ENCODE measurements around the gene TMCC3. TPM values are rescaled to one million over a fixed set of nuclear protein-coding genes. Genes with fewer than 3 reads are reported as not detected.
"Not testable (repeated sequence)": the region's sequence is repeated elsewhere in the genome, so short reads cannot be mapped to it uniquely, and the experiment has no call there.

Gene TMCC3
- total RNA-seq, 1 experiment from 2014 or later = 1.9 TPM

- Mint-ChIP-seq H3K36me3 (ENCODE audit: insufficient read depth, unreplicated experiment) (no peaks in the 10 kb centered on the region), H3K4me3 (ENCODE audit: unreplicated experiment) (no peak overlapping the region), H3K4me1 (ENCODE audit: insufficient read depth, unreplicated experiment) (peaks cover 5% of the 10 kb centered on the region), H3K27me3 (ENCODE audit: insufficient read depth, unreplicated experiment) (no peaks in the 10 kb centered on the region), H3K27ac (ENCODE audit: low read depth, unreplicated experiment) (no peak overlapping the region), H3K9me3 (ENCODE audit: unreplicated experiment) (no peaks in the 10 kb centered on the region)
- TSS peak; percentile 27 for BruUV-seq (replicated peaks)
- ChIA-PET CTCF (interaction anchor here (0.6 to 0.8 kb wide), 3 partner anchors 9 to 1524 kb away, joined by 3 read pairs; no protein-coding TSS in a partner anchor), POLR2A (interaction anchor here (0.6 to 1.9 kb wide), 7 partner anchors 22 to 229 kb away, joined by 3 to 16 read pairs (median 3); no protein-coding TSS in a partner anchor)
- TF ChIP-seq, protein P1, sequence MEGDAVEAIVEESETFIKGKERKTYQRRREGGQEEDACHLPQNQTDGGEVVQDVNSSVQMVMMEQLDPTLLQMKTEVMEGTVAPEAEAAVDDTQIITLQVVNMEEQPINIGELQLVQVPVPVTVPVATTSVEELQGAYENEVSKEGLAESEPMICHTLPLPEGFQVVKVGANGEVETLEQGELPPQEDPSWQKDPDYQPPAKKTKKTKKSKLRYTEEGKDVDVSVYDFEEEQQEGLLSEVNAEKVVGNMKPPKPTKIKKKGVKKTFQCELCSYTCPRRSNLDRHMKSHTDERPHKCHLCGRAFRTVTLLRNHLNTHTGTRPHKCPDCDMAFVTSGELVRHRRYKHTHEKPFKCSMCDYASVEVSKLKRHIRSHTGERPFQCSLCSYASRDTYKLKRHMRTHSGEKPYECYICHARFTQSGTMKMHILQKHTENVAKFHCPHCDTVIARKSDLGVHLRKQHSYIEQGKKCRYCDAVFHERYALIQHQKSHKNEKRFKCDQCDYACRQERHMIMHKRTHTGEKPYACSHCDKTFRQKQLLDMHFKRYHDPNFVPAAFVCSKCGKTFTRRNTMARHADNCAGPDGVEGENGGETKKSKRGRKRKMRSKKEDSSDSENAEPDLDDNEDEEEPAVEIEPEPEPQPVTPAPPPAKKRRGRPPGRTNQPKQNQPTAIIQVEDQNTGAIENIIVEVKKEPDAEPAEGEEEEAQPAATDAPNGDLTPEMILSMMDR (IDR thresholded peaks at IDR 0.05; ENCODE audit: unreplicated experiment) = no peak
- intact Hi-C loops (cut with micrococcal nuclease) = loop anchor here (1.0 kb wide), 1 partner anchor 29 kb away; no protein-coding TSS in a partner anchor
- DNase-seq (ENCODE audit: unreplicated experiment) = peak; percentile 88
Measured at GRCh38 chr12:94615260-94616181, 34.8 kb downstream of the TMCC3 start.

- intact Hi-C loops (cut with micrococcal nuclease) = no loop called here
- TF ChIP-seq, protein P1 (IDR thresholded peaks at IDR 0.05; ENCODE audit: unreplicated experiment) = no peak
- no peak overlapping the region for H3K27ac Mint-ChIP-seq (ENCODE audit: low read depth, unreplicated experiment)
- BruUV-seq (replicated peaks) = no TSS peak
- ChIA-PET POLR2A (interaction anchor here (1.9 kb wide), 1 partner anchor 53 kb away, joined by 16 read pairs; no protein-coding TSS in a partner anchor), CTCF (interaction anchor here (0.7 to 1.0 kb wide), 3 partner anchors 10 to 1523 kb away, joined by 3 to 4 read pairs (median 3); no protein-coding TSS in a partner anchor)
- no peaks in the 10 kb centered on the region for H3K36me3 Mint-ChIP-seq (ENCODE audit: insufficient read depth, unreplicated experiment)
- no peaks in the 10 kb centered on the region for H3K9me3 Mint-ChIP-seq (ENCODE audit: unreplicated experiment)
- no peak for DNase-seq (ENCODE audit: unreplicated experiment)
- no peak overlapping the region for H3K4me3 Mint-ChIP-seq (ENCODE audit: unreplicated experiment)
- H3K4me1 Mint-ChIP-seq (ENCODE audit: insufficient read depth, unreplicated experiment) = peaks cover 5% of the 10 kb centered on the region
- no peaks in the 10 kb centered on the region for H3K27me3 Mint-ChIP-seq (ENCODE audit: insufficient read depth, unreplicated experiment)
Measured at GRCh38 chr12:94614288-94614721, 36.1 kb downstream of the TMCC3 start.

DNA sequence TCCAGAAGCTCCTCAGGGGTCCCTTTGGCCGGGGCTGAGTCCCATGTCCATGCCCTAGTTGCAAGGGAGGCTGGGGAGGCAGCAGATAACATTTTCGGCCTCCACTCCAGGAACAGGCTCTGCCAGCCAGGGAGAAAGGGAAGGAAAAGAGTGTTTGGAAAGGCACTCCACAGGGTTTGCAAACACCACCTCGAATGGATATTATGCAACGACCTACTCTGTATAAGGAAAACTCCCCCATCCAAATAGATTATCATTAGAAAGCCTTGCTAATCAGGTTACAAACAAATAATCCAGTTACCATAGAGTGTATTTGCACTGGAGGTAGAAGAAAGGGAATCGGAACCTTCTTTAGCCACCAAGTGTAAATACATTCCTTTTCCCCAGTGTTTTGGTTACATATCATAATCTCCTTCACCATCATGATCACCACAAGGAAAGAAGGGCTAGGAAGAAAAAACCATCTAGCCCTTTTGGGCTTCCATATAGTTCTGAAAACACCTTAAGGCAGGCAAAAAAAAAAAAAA is 40.4 kb downstream of the TMCC3 start:
- DNase-seq (ENCODE audit: unreplicated experiment) = no peak
- POLR2A ChIA-PET = no interaction called here

DNA sequence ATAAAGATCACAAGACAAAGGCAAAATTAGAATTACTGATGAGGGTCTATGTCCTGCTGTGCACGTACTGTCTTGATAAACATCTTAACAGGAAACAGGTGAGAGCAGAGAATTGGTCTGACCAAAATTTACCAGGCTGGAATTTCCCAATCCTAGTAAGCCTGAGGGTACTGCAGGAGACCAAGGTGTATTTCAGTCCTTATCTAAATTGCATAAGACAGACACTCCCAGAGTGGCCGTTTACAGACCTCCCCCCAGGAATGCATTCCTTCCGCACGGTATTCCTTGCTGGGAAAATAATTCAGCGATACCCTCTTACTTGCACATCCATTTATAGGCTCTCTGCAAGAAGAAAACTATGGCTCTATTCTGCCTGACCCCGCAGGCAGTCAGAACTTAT is 43.5 kb downstream of the TMCC3 start:
- H3K27me3 Mint-ChIP-seq (ENCODE audit: insufficient read depth, unreplicated experiment); BruUV-seq (replicated peaks); H3K4me1 Mint-ChIP-seq (ENCODE audit: insufficient read depth, unreplicated experiment); H3K36me3 Mint-ChIP-seq (ENCODE audit: insufficient read depth, unreplicated experiment); POLR2A ChIA-PET; H3K9me3 Mint-ChIP-seq (ENCODE audit: unreplicated experiment); intact Hi-C loops (cut with micrococcal nuclease); H3K27ac Mint-ChIP-seq (ENCODE audit: low read depth, unreplicated experiment); DNase-seq (ENCODE audit: unreplicated experiment); H3K4me3 Mint-ChIP-seq (ENCODE audit: unreplicated experiment): not testable (repeated sequence)
- CTCF ChIA-PET = interaction anchor here (0.6 kb wide), 1 partner anchor 32 kb away, joined by 4 read pairs; no protein-coding TSS in a partner anchor

More for the DNA sequence above, 40.4 kb downstream of the TMCC3 start:
- Mint-ChIP-seq H3K9me3 (ENCODE audit: unreplicated experiment) (peaks cover 8% of the 10 kb centered on the region), H3K27me3 (ENCODE audit: insufficient read depth, unreplicated experiment) (no peaks in the 10 kb centered on the region), H3K4me3 (ENCODE audit: unreplicated experiment) (no peak overlapping the region), H3K27ac (ENCODE audit: low read depth, unreplicated experiment) (no peak overlapping the region), H3K4me1 (ENCODE audit: insufficient read depth, unreplicated experiment) (peaks cover 5% of the 10 kb centered on the region), H3K36me3 (ENCODE audit: insufficient read depth, unreplicated experiment) (no peaks in the 10 kb centered on the region)
- BruUV-seq (replicated peaks) = no TSS peak
- TF ChIP-seq, protein P1 (IDR thresholded peaks at IDR 0.05; ENCODE audit: unreplicated experiment) = no peak
- CTCF ChIA-PET = no interaction called here
- intact Hi-C loops (cut with micrococcal nuclease) = no loop called here

Data from MCF 10A (cell line).